Chondrocyte (in vitro differentiated cells): Measurements from ENCODE around the gene MYBPHL. TPM values are rescaled to one million over a fixed set of nuclear protein-coding genes. Genes with fewer than 3 reads are reported as not detected.

Experiments used
- DNase-seq: peaks from one replicate; pipeline ENCODE4 v3.0.0; 2021; ENCODE audit warnings: mixed read lengths, low spot score
- H3K27ac Mint-ChIP-seq: one replicate; pipeline ENCODE4 v1.8.0; 2021; ENCODE audit warnings: mild to moderate bottlenecking, moderate library complexity, mixed read lengths; ENCODE audit not compliant: unreplicated experiment
- H3K27me3 Mint-ChIP-seq: 2 replicates; pipeline ENCODE4 v1.8.0; 2021; ENCODE audit warnings: low read depth, mixed read lengths
- H3K36me3 Mint-ChIP-seq: 2 replicates; pipeline ENCODE4 v1.8.0; 2021; ENCODE audit warnings: low read depth, mixed read lengths
- H3K4me1 Mint-ChIP-seq: 2 replicates; pipeline ENCODE4 v1.8.0; 2021; ENCODE audit warnings: low read depth, mild to moderate bottlenecking, mixed read lengths
- H3K4me3 Mint-ChIP-seq: one replicate; pipeline ENCODE4 v1.8.0; 2021; ENCODE audit warnings: mild to moderate bottlenecking, moderate library complexity, mixed read lengths; ENCODE audit not compliant: unreplicated experiment
- H3K9me3 Mint-ChIP-seq: 2 replicates; pipeline ENCODE4 v1.8.0; 2021; ENCODE audit warnings: low read depth, mixed read lengths
- CTCF ChIP-seq: fragments of 200-600 bp; sonication (generic); IDR thresholded peaks from 2 replicates; pipeline ENCODE4 v1.5.0; 2021; ENCODE audit warnings: antibody characterized with exemption, mild to moderate bottlenecking, moderate library complexity
- total RNA-seq: library from RNA; stranded (reverse); gene quantifications from 3 replicates; pipeline ENCODE4 v1.2.1, GENCODE V29; 2021

Gene MYBPHL
- total RNA-seq, 1 donor from 2014 or later = not detected

GRCh38 chr1:109300650-109301151 lies 6.1 kb downstream of the MYBPHL start:
- Mint-ChIP-seq H3K27ac (no peak overlapping the region), H3K9me3 (no peaks in the 10 kb centered on the region), H3K36me3 (no peaks in the 10 kb centered on the region), H3K4me1 (peaks cover 29% of the 10 kb centered on the region), H3K27me3 (no peaks in the 10 kb centered on the region), H3K4me3 (no peak overlapping the region)
- DNase-seq = no peak
- no peak for TF ChIP-seq CTCF

GRCh38 chr1:109299558-109300343 lies 7.1 kb downstream of the MYBPHL start:
- peak overlapping the region; percentile 31 for H3K4me3 Mint-ChIP-seq
- no peak for TF ChIP-seq CTCF
- peak overlapping the region; percentile 89 for H3K27ac Mint-ChIP-seq
- H3K27me3 Mint-ChIP-seq = no peaks in the 10 kb centered on the region
- DNase-seq = no peak
- peaks cover 26% of the 10 kb centered on the region for H3K4me1 Mint-ChIP-seq
- no peaks in the 10 kb centered on the region for H3K9me3 Mint-ChIP-seq
- H3K36me3 Mint-ChIP-seq = no peaks in the 10 kb centered on the region

- peak overlapping the region; percentile 7 for H3K4me3 Mint-ChIP-seq
Measured at GRCh38 chr1:109298666-109299557, 7.9 kb downstream of the MYBPHL start.

GRCh38 chr1:109296782-109297181 lies 10.0 kb downstream of the MYBPHL start:
- Mint-ChIP-seq H3K4me1 (peaks cover 26% of the 10 kb centered on the region), H3K36me3 (no peaks in the 10 kb centered on the region), H3K4me3 (no peak overlapping the region), H3K27ac (no peak overlapping the region), H3K9me3 (no peaks in the 10 kb centered on the region), H3K27me3 (no peaks in the 10 kb centered on the region)
- TF ChIP-seq CTCF = no peak
- DNase-seq = no peak

More at GRCh38 chr1:109298666-109299557, 7.9 kb downstream of the MYBPHL start:
- no peaks in the 10 kb centered on the region for H3K27me3 Mint-ChIP-seq
- H3K4me1 Mint-ChIP-seq = peaks cover 26% of the 10 kb centered on the region
- DNase-seq = no peak
- H3K9me3 Mint-ChIP-seq = no peaks in the 10 kb centered on the region
- no peaks in the 10 kb centered on the region for H3K36me3 Mint-ChIP-seq
- TF ChIP-seq CTCF = no peak
- peak overlapping the region; percentile 89 for H3K27ac Mint-ChIP-seq
